PC-3 (cell line): ENCODE data around the gene THAP4.

Experiments used
- CTCF ChIP-seq: fragments of 300-600 bp; sonication (generic); conservative IDR thresholded peaks from 2 replicates; pipeline ENCODE4 v1.5.1; 2017; ENCODE audit warnings: antibody characterized with exemption, low read depth, mild to moderate bottlenecking, low read length
- EZH2 ChIP-seq: fragments of 300-600 bp; sonication (generic); IDR thresholded peaks from one replicate; pipeline ENCODE4 v1.6.1; 2017; ENCODE audit warnings: antibody characterized with exemption, mild to moderate bottlenecking, low read length; ENCODE audit not compliant: unreplicated experiment
- EZH2phosphoT487 ChIP-seq: fragments of 300-600 bp; sonication (generic); IDR thresholded peaks from 2 replicates; pipeline ENCODE4 v1.6.1; 2018; ENCODE audit warnings: mild to moderate bottlenecking, antibody characterized with exemption, low read length, borderline replicate concordance

GRCh38 chr2:241612156-241613016 is 24.6 kb downstream of the THAP4 start:
- TF ChIP-seq CTCF (no peak), EZH2phosphoT487 (no peak), EZH2 (no peak)
